ENCODE results near the gene PCDH8.

Gene PCDH8

GRCh38 chr13:52845766-52846566 lies 2.5 kb downstream of the PCDH8 start:
- Histone ChIP-seq H3K9me3 (ENCODE audit: insufficient read depth, low read length) (no peaks in the 10 kb centered on the region), H3F3A (ENCODE audit: insufficient read depth) (no peaks in the 10 kb centered on the region), H3K36me3 (ENCODE audit: low read length) (no peaks in the 10 kb centered on the region), H3K27me3 (ENCODE audit: low read length) (no peaks in the 10 kb centered on the region), H3K79me2 (ENCODE audit: insufficient read depth, low read length) (no peaks in the 10 kb centered on the region), H3K9me2 (replicated peaks; ENCODE audit: insufficient read depth, low read length) (no peaks in the 10 kb centered on the region), H2AFZ (ENCODE audit: low read depth, low read length, severe bottlenecking) (no peak overlapping the region), H3K27ac (ENCODE audit: low read depth, low read length) (no peak overlapping the region), H4K20me1 (ENCODE audit: low read depth, low read length) (no peaks in the 10 kb centered on the region), H3K4me3 (ENCODE audit: insufficient read depth, low read length, poor library complexity, severe bottlenecking) (no peak overlapping the region), H3K9ac (ENCODE audit: low read length) (no peak overlapping the region), H3K4me2 (ENCODE audit: low read depth, low read length, poor library complexity, severe bottlenecking) (no peak overlapping the region)
- TF ChIP-seq EZH2phosphoT487 (conservative IDR thresholded peaks at IDR 0.05; ENCODE audit: low read length) = no peak
- TF ChIP-seq, protein P1, sequence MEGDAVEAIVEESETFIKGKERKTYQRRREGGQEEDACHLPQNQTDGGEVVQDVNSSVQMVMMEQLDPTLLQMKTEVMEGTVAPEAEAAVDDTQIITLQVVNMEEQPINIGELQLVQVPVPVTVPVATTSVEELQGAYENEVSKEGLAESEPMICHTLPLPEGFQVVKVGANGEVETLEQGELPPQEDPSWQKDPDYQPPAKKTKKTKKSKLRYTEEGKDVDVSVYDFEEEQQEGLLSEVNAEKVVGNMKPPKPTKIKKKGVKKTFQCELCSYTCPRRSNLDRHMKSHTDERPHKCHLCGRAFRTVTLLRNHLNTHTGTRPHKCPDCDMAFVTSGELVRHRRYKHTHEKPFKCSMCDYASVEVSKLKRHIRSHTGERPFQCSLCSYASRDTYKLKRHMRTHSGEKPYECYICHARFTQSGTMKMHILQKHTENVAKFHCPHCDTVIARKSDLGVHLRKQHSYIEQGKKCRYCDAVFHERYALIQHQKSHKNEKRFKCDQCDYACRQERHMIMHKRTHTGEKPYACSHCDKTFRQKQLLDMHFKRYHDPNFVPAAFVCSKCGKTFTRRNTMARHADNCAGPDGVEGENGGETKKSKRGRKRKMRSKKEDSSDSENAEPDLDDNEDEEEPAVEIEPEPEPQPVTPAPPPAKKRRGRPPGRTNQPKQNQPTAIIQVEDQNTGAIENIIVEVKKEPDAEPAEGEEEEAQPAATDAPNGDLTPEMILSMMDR (IDR thresholded peaks at IDR 0.05; ENCODE audit: insufficient read depth, low read length, poor library complexity, severe bottlenecking) = no peak

DNA sequence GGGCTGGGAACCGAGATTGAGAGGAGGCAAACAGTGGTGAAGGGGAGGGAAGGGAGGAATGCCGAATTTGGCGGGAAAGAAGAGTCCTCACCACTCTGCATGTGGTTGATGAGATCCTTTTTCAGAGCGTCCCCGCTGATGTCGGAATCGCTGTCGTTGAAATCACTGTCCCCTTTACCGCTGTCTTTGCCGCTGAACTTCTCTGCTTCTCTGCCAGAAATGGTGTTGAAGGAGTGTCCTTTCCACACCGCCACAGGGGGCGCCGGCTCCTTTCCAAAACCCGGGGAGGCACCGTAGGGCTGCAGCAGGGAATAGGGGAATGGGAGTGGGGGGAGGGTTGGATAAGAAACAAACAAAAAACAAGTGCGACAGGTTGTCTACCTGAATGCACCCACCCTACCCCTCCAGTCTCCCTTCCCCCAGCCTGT lies 3.1 kb downstream of the PCDH8 start:
- H3K27ac ChIP-seq (ENCODE audit: low read depth, low read length) = no peak overlapping the region
- TF ChIP-seq EZH2phosphoT487 (conservative IDR thresholded peaks at IDR 0.05; ENCODE audit: low read length) = no peak
- TF ChIP-seq, protein P1 (IDR thresholded peaks at IDR 0.05; ENCODE audit: insufficient read depth, low read length, poor library complexity, severe bottlenecking) = no peak
- H3K36me3 ChIP-seq (ENCODE audit: low read length) = no peaks in the 10 kb centered on the region
- no peaks in the 10 kb centered on the region for H3K27me3 ChIP-seq (ENCODE audit: low read length)
- no peak overlapping the region for H3K4me2 ChIP-seq (ENCODE audit: low read depth, low read length, poor library complexity, severe bottlenecking)
- H3K9me2 ChIP-seq (replicated peaks; ENCODE audit: insufficient read depth, low read length) = no peaks in the 10 kb centered on the region
- no peak overlapping the region for H2AFZ ChIP-seq (ENCODE audit: low read depth, low read length, severe bottlenecking)
- H3K4me3 ChIP-seq (ENCODE audit: insufficient read depth, low read length, poor library complexity, severe bottlenecking) = no peak overlapping the region
- H3K9me3 ChIP-seq (ENCODE audit: insufficient read depth, low read length) = no peaks in the 10 kb centered on the region
- H4K20me1 ChIP-seq (ENCODE audit: low read depth, low read length) = no peaks in the 10 kb centered on the region
- no peaks in the 10 kb centered on the region for H3K79me2 ChIP-seq (ENCODE audit: insufficient read depth, low read length)
- H3K9ac ChIP-seq (ENCODE audit: low read length) = no peak overlapping the region
- no peaks in the 10 kb centered on the region for H3F3A ChIP-seq (ENCODE audit: insufficient read depth)

DNA sequence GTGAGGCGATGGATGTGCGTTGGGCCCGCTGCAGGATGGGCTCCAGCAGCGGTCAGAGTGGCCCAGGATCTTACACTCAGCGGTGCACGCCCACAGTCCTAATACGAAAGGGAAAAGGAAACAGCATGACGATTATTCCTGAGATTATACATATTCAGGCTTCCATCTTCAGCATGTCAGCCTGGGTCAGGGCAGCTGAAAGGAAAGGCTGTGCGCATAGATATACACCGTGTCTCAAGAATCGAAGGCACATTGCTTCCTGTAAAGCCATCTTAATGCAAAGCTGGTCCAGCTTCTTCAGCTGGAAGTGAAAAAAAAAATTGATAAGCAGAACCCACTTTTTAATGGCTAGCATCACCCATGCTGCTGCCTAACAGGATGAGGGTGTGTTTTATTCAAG lies 3.6 kb downstream of the PCDH8 start:
- H3K79me2 ChIP-seq (ENCODE audit: insufficient read depth, low read length) = no peaks in the 10 kb centered on the region
- no peaks in the 10 kb centered on the region for H3K9me2 ChIP-seq (replicated peaks; ENCODE audit: insufficient read depth, low read length)
- no peaks in the 10 kb centered on the region for H3F3A ChIP-seq (ENCODE audit: insufficient read depth)
- no peak overlapping the region for H3K9ac ChIP-seq (ENCODE audit: low read length)
- H3K27me3 ChIP-seq (ENCODE audit: low read length) = no peaks in the 10 kb centered on the region
- H3K4me2 ChIP-seq (ENCODE audit: low read depth, low read length, poor library complexity, severe bottlenecking) = no peak overlapping the region
- H2AFZ ChIP-seq (ENCODE audit: low read depth, low read length, severe bottlenecking) = no peak overlapping the region
- H3K9me3 ChIP-seq (ENCODE audit: insufficient read depth, low read length) = no peaks in the 10 kb centered on the region
- no peak overlapping the region for H3K4me3 ChIP-seq (ENCODE audit: insufficient read depth, low read length, poor library complexity, severe bottlenecking)
- no peak overlapping the region for H3K27ac ChIP-seq (ENCODE audit: low read depth, low read length)
- H4K20me1 ChIP-seq (ENCODE audit: low read depth, low read length) = no peaks in the 10 kb centered on the region
- no peaks in the 10 kb centered on the region for H3K36me3 ChIP-seq (ENCODE audit: low read length)
- TF ChIP-seq EZH2phosphoT487 (conservative IDR thresholded peaks at IDR 0.05; ENCODE audit: low read length) = no peak
- TF ChIP-seq, protein P1 (IDR thresholded peaks at IDR 0.05; ENCODE audit: insufficient read depth, low read length, poor library complexity, severe bottlenecking) = no peak

All from SU-DHL-6 (cell line).